Measurements from ENCODE around the gene SPAG9.
A peak's percentile ranks its signal among the peaks of the same experiment; 100 is the strongest.

The SPAG9 gene

GRCh38 chr17:51121620-51122472 is 1.2 kb upstream of the SPAG9 start:
- no peaks in the 10 kb centered on the region for H3K9me3 ChIP-seq (ENCODE audit: severe bottlenecking)
- peak; percentile 92 for DNase-seq (ENCODE audit: low spot score)

DNA sequence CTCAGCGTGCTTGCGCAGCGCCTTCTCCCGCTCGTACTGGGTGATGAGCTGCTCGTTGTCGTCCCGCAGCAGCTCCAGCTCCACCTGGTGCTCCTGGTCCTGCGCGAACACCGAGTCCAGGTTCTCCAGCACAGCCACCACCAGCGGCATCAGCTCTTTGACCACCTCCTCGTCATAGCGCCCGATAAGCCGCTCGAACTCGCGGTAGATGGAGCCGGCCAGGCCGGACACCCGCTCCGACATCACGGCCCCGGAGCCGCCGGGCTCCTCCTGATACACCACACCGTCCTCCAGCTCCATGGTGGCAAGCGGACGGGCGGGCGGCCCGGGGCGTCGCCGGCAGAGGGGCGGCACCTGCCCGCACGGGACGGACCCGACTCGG is 320 bp downstream of the SPAG9 start:
- Histone ChIP-seq H3K4me1 (ENCODE audit: insufficient read depth, poor library complexity, severe bottlenecking) (peaks cover 17% of the 10 kb centered on the region), H3K36me3 (ENCODE audit: low read depth) (0 out of 2 replicates have a peak, but pooled peaks cover 4% of the 10 kb centered on the region), H3K9me3 (ENCODE audit: severe bottlenecking) (no peaks in the 10 kb centered on the region), H3K27me3 (ENCODE audit: insufficient read depth, poor library complexity, severe bottlenecking) (no peaks in the 10 kb centered on the region), H3K27ac (ENCODE audit: poor library complexity, severe bottlenecking) (peak overlapping the region; percentile 95), H3K4me3 (ENCODE audit: severe bottlenecking) (peak overlapping the region; percentile 75)
- TF ChIP-seq, protein P1, sequence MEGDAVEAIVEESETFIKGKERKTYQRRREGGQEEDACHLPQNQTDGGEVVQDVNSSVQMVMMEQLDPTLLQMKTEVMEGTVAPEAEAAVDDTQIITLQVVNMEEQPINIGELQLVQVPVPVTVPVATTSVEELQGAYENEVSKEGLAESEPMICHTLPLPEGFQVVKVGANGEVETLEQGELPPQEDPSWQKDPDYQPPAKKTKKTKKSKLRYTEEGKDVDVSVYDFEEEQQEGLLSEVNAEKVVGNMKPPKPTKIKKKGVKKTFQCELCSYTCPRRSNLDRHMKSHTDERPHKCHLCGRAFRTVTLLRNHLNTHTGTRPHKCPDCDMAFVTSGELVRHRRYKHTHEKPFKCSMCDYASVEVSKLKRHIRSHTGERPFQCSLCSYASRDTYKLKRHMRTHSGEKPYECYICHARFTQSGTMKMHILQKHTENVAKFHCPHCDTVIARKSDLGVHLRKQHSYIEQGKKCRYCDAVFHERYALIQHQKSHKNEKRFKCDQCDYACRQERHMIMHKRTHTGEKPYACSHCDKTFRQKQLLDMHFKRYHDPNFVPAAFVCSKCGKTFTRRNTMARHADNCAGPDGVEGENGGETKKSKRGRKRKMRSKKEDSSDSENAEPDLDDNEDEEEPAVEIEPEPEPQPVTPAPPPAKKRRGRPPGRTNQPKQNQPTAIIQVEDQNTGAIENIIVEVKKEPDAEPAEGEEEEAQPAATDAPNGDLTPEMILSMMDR (IDR thresholded peaks at IDR 0.05; ENCODE audit: poor library complexity, severe bottlenecking): no peak
- ATAC-seq (ENCODE audit: low read depth) (peak; percentile 50), DNase-seq (ENCODE audit: low spot score) (peak; percentile 73)

More at GRCh38 chr17:51121620-51122472, 1.2 kb upstream of the SPAG9 start:
- peak overlapping the region; percentile 75 for H3K4me3 ChIP-seq (ENCODE audit: severe bottlenecking)
- H3K27me3 ChIP-seq (ENCODE audit: insufficient read depth, poor library complexity, severe bottlenecking): no peaks in the 10 kb centered on the region
- H3K4me1 ChIP-seq (ENCODE audit: insufficient read depth, poor library complexity, severe bottlenecking): peaks cover 17% of the 10 kb centered on the region
- TF ChIP-seq, protein P1 (IDR thresholded peaks at IDR 0.05; ENCODE audit: poor library complexity, severe bottlenecking): no peak
- H3K36me3 ChIP-seq (ENCODE audit: low read depth): 0 out of 2 replicates have a peak, but pooled peaks cover 4% of the 10 kb centered on the region
- peak overlapping the region; percentile 95 for H3K27ac ChIP-seq (ENCODE audit: poor library complexity, severe bottlenecking)
- peak; percentile 63 for ATAC-seq (ENCODE audit: low read depth)

DNA sequence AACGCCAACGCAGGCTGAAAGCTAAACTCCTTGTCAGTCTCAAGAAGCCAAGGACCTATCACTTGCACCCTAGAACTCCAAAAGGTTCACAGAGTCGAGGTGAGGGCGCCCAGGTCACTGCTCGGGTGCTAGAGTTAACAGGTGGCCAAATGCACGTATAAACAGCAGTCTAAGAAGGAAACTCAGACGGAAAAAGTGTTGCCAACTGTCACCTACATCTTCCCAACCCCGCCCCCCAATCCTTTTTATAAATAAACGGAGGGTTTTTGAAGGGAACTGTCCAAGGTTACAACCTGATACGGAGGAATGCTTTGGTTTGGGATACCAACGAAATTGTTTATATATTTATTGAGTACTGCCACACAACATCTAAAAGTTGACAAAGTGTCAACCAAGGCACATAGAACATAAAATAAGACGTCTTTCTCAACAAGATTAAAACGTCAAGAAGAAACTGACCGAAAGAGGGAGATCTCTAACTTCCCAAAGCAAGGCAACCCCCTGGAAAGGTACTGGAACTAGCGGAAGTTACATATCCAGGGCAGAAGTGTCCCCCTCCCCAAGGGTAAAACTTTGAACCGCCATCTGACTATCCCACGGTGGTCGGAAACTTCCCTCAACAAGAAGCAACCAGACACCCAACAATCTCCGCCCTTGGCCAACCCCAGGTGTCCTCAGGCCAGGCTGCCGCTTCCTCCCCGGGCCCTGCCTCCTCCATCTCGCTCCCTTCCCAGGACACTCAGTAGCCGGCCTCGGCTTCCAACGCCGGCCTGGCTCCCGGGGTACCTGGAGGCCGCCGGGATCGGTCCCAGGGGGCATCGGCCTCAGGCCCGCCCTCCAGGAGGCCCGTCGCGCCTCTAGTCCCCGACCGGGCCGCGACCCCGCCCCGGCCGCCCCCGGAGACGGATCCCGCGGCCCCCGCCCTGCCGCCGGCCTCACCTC is 982 bp downstream of the SPAG9 start:
- H3K27ac ChIP-seq (ENCODE audit: poor library complexity, severe bottlenecking): peak overlapping the region; percentile 95
- no peaks in the 10 kb centered on the region for H3K9me3 ChIP-seq (ENCODE audit: severe bottlenecking)
- H3K36me3 ChIP-seq (ENCODE audit: low read depth): 0 out of 2 replicates have a peak, but pooled peaks cover 4% of the 10 kb centered on the region
- DNase-seq (ENCODE audit: low spot score) (peak; percentile 66), ATAC-seq (ENCODE audit: low read depth) (peak; percentile 53)
- no peaks in the 10 kb centered on the region for H3K27me3 ChIP-seq (ENCODE audit: insufficient read depth, poor library complexity, severe bottlenecking)
- peak overlapping the region; percentile 75 for H3K4me3 ChIP-seq (ENCODE audit: severe bottlenecking)
- TF ChIP-seq, protein P1 (IDR thresholded peaks at IDR 0.05; ENCODE audit: poor library complexity, severe bottlenecking): peak; percentile 32
- H3K4me1 ChIP-seq (ENCODE audit: insufficient read depth, poor library complexity, severe bottlenecking): peaks cover 17% of the 10 kb centered on the region

DNA sequence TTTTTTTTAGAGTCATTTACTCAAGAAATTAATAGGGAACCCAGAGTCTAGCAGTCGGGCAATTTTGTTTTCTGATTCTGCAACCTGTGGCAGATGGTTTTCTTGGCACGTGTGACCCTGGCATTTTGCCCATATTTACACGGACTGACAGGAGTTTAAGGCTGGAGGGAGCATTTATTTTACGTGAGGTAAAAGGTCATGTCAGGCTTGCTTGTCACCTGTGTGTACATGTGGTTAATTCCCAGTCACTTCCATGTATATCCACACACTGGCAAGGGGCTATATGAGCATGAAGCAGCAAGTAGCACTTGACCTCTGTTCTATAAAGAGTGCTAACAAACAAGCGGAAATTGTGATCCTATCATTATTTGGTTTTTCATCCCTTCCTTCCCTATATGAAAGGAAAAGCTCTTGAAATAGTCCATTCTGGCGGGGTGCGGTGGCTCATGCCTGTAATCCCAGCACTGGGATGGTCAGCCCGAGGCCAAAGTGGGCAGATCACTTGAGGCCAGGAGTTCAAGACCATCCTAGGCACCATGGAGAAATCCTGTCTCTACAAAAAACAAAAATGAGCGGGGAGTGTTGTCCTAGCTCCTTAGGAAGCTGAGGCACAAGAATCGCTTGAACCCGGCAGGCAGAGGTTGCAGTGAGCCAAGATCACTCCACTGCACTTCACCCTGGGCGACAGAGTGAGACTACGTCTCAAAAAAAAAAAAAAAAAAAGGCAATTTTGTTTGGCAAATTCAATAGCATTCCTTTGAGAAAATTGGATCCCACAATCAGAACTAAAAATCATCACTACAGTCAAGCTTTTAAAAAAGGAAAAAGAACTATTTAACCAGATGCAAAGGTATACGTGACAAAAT is 2.1 kb downstream of the SPAG9 start:
- no peak overlapping the region for H3K27ac ChIP-seq (ENCODE audit: poor library complexity, severe bottlenecking)
- H3K4me1 ChIP-seq (ENCODE audit: insufficient read depth, poor library complexity, severe bottlenecking): peaks cover 17% of the 10 kb centered on the region
- 0 out of 2 replicates have a peak, but pooled peaks cover 4% of the 10 kb centered on the region for H3K36me3 ChIP-seq (ENCODE audit: low read depth)
- H3K4me3 ChIP-seq (ENCODE audit: severe bottlenecking): no peak overlapping the region
- no peak for DNase-seq (ENCODE audit: low spot score)
- TF ChIP-seq, protein P1 (IDR thresholded peaks at IDR 0.05; ENCODE audit: poor library complexity, severe bottlenecking): no peak
- ATAC-seq (ENCODE audit: low read depth): no peak
- H3K9me3 ChIP-seq (ENCODE audit: severe bottlenecking): no peaks in the 10 kb centered on the region
- H3K27me3 ChIP-seq (ENCODE audit: insufficient read depth, poor library complexity, severe bottlenecking): no peaks in the 10 kb centered on the region
